ENCODE results near the gene ADH1A.

- TF ChIP-seq CTCF (IDR thresholded peaks at IDR 0.05; ENCODE audit: borderline replicate concordance, extremely low read depth, low read length, poor library complexity, severe bottlenecking) (no peak), EZH2 (IDR thresholded peaks at IDR 0.05; ENCODE audit: borderline replicate concordance, low read depth, low read length, severe bottlenecking) (no peak)
These were observed 14.4 kb downstream of the ADH1A start for GRCh38 chr4:99276417-99276816.

Measured in DND-41 (cell line).